ENCODE data around the gene USP54. TPM values are rescaled to one million over a fixed set of nuclear protein-coding genes. Genes with fewer than 3 reads are reported as not detected.

Gene USP54
- total RNA-seq, 1 experiment from 2014 or later: 37.9 TPM

DNA sequence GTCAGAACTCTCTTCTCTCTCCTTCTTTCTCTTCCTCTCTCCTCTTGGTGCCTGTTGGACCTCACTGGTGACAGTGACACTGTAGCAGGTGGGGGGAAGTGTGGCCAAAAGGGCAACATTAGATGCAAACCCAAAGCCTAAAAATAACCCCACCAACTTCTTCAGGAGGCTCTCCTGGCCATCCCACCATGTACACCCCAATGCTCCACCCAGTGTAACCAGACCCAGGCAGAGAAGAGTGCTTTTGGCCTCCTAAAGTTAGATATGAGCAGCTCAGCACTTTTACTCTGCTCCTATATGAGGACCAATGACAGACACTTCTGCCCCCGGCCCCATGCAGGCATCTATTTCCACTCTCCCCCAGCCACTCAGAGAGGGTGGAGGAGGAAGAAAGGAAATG is 44.6 kb upstream of the USP54 start:
- Histone ChIP-seq H3K14ac (ENCODE audit: insufficient read depth, low read length) (no peak overlapping the region), H3K4me1 (ENCODE audit: insufficient read depth, low read length) (no peaks in the 10 kb centered on the region), H3K27ac (ENCODE audit: insufficient read length, low read depth, low read length) (no peak overlapping the region), H4K91ac (ENCODE audit: insufficient read length, low read depth, low read length) (no peak overlapping the region), H2AK5ac (ENCODE audit: insufficient read length, low read length) (no peak overlapping the region), H3K9me3 (ENCODE audit: control insufficient read depth, low read depth, low read length) (no peaks in the 10 kb centered on the region), H3K79me1 (ENCODE audit: insufficient read depth, low read depth, low read length, poor library complexity, severe bottlenecking) (no peaks in the 10 kb centered on the region), H4K20me1 (ENCODE audit: control insufficient read depth, insufficient read depth, insufficient read length) (no peaks in the 10 kb centered on the region), H3K4me2 (ENCODE audit: insufficient read depth, insufficient read length, low read length) (no peak overlapping the region), H2BK12ac (ENCODE audit: insufficient read length, low read depth, low read length) (no peak overlapping the region), H3K4ac (ENCODE audit: low read depth, low read length) (no peak overlapping the region), H3K23me2 (ENCODE audit: insufficient read length, low read depth, low read length, poor library complexity, severe bottlenecking) (no peaks in the 10 kb centered on the region), H2BK15ac (ENCODE audit: low read depth, low read length) (no peak overlapping the region), H3K27me3 (ENCODE audit: insufficient read depth, low read length) (no peaks in the 10 kb centered on the region; the same call in 1 of the 2 replicates), H3K18ac (ENCODE audit: insufficient read length, low read depth, low read length) (no peak overlapping the region), H2AFZ (ENCODE audit: low read length) (no peak overlapping the region), H3K79me2 (ENCODE audit: insufficient read depth, low read length) (no peaks in the 10 kb centered on the region), H2BK20ac (ENCODE audit: low read depth, low read length, poor library complexity, severe bottlenecking) (no peak overlapping the region), H3K23ac (ENCODE audit: insufficient read length, low read depth, low read length) (no peak overlapping the region), H4K8ac (replicated peaks; ENCODE audit: insufficient read length, low read depth, low read length) (no peak overlapping the region), H2BK120ac (ENCODE audit: low read depth, low read length, poor library complexity, severe bottlenecking) (no peak overlapping the region), H3T11ph (ENCODE audit: low read length) (no peak overlapping the region), H3K9ac (ENCODE audit: extremely low read depth, insufficient read length, low read length) (no peak overlapping the region), H2BK5ac (ENCODE audit: insufficient read length, low read length) (no peak overlapping the region), H3K56ac (ENCODE audit: insufficient read length, low read depth, low read length) (no peak overlapping the region), H4K5ac (ENCODE audit: insufficient read length, low read depth, low read length) (no peak overlapping the region)
- Mint-ChIP-seq H3K27me3 (ENCODE audit: low read depth) (no peaks in the 10 kb centered on the region; the same call in 1 of the 2 replicates), H3K9me3 (no peaks in the 10 kb centered on the region), H3K4me3 (no peak overlapping the region), H3K4me1 (peaks cover 4 to 10% of the 10 kb centered on the region in 2 experiments; a peak in 3 of 4 replicates), H3K27ac (no peak overlapping the region), H3K36me3 (ENCODE audit: insufficient read depth in 1 of 3, low read depth in 3 of 3) (no peaks in the 10 kb centered on the region)
- no CpG with 5 or more reads among the region's 1 CpG for WGBS (ENCODE audit: extremely low coverage, insufficient read length, low lambda C conversion rate)
- DNase-seq: no peak
- TF ChIP-seq, protein P1, sequence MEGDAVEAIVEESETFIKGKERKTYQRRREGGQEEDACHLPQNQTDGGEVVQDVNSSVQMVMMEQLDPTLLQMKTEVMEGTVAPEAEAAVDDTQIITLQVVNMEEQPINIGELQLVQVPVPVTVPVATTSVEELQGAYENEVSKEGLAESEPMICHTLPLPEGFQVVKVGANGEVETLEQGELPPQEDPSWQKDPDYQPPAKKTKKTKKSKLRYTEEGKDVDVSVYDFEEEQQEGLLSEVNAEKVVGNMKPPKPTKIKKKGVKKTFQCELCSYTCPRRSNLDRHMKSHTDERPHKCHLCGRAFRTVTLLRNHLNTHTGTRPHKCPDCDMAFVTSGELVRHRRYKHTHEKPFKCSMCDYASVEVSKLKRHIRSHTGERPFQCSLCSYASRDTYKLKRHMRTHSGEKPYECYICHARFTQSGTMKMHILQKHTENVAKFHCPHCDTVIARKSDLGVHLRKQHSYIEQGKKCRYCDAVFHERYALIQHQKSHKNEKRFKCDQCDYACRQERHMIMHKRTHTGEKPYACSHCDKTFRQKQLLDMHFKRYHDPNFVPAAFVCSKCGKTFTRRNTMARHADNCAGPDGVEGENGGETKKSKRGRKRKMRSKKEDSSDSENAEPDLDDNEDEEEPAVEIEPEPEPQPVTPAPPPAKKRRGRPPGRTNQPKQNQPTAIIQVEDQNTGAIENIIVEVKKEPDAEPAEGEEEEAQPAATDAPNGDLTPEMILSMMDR (conservative IDR thresholded peaks at IDR 0.05): no peak

Data from H9 (cell line).